GM21360 (cell line): ENCODE results near the gene HSPB8.

Source experiments
- ATAC-seq: cut with Tn5 transposase; IDR thresholded peaks from one replicate; pipeline ENCODE4 v1.9.1; 2021; ENCODE audit warnings: mild to moderate bottlenecking, moderate library complexity; ENCODE audit not compliant: unreplicated experiment

Gene HSPB8

DNA sequence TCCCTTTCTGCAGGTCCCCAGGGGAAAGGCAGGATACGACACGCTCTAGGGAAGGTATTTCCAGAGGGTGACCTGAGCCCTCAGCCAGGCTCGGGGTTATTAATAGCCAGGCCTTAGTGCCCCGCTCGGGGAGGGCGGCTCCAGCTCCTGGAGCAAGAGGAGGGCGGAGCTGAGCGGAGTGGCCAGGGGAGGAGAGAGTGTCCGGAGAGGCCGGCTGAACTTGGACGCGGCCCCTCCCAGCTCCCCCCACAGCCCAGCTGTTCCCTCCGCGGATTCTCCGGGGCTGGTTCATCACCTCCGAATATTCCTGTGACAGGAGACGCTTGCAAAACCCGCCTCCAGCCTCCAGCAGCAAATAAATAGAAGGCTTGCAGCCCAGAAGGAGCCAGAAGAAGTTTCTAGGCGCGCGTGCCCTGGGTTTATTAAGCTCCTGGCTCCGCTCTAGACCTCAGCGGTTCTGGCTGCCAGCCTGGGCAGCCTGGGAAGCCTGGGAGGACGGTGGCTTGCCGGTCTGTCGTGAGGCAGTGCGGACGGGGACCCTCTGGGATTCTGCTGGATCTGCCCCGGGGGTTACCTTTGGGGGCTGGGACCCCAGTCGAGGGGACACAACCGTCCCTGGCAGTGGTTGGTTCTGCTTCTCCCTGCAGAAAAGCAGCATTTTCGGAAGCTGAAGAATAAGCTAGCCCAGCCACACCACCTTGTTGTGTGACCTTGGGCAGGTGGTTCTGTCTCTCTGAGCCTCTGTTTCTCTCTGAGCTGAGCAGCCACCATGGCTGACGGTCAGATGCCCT is at the start of gene HSPB8:
Gene HSPB8 (plus strand): TSS at position 388 of the 791 bp plus-strand sequence. CDS start 382 bp downstream, at position 770.
- no peak for ATAC-seq

DNA sequence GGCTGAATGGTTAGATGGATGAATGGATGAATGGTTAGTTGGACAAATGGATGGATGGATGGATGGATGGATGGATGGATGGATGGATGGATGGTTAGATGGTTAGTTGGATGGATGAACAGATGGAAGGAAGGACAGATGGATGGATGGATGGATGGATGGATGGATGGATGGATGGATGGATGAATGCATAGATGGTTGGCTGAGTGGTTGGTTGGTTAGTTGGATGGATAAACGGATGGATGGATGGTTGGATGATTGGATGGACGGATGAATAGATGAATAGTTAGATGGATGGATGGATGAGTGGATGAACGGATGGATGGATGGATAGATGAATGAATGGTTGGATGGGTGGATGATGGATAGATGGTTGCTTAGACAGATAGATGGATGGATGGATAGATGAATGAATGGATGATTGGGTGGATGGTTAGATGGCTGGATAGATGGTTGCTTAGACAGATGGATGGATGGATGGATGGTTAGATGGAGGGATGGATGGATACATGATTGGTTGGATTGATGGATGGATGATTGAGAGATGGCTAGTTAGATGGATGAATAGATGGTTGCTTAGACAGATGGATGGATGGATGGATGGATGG is 48.8 kb upstream of the HSPB8 start:
- ATAC-seq, result no peak

DNA sequence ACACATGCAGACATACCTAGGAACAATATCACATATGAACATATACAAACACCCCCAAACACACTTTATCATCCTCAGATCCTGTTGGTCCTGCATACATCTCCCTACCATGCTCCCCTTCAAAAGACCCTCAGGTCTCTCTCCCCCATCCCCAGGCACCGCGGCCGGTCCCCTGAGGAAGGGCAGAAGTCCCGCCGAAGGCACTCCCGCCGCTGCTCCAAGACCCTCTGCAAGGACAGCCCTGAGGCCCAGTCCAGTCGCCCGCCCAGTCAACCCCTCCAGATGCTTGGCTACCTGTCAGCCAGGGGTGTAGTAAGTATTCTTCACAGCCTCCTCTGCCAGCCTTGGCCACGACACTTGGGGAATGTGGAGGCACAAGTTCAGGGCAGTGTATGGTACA is 48.2 kb upstream of the HSPB8 start:
- no peak for ATAC-seq

- ATAC-seq, result no peak
These were observed 44.3 kb upstream of the HSPB8 start for GRCh38 chr12:119134284-119135072.

DNA sequence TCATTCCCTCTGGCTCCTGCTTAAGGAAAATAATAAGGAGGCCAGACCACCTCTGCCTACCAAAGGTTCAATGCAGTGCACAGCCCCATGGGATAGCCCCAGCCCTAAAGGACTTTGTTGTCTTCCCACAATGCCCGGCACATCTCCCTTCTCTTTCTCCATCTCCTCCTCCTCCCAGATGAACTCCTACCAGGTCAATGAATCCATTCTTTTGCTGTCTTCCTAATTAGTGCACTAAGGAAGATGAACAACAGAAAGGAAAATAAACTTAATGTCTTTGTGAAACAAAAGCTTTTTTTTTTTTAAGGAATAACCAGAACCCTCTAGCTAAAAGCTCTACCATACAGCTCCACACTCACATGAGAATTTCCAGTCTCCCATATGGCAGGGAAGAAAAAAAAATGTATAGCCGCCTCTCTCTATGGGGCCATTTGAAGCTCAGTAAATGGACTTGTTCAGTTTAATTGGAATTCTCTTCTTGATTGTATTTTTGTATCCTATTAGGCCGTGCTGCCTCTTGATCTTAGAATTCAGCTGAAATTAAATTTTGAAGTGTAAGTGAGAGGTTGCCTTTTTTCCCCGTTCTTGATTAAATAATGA is 41.8 kb upstream of the HSPB8 start:
- ATAC-seq, result no peak

- ATAC-seq, result no peak
These were observed 39.3 kb upstream of the HSPB8 start for GRCh38 chr12:119139448-119139847.

DNA sequence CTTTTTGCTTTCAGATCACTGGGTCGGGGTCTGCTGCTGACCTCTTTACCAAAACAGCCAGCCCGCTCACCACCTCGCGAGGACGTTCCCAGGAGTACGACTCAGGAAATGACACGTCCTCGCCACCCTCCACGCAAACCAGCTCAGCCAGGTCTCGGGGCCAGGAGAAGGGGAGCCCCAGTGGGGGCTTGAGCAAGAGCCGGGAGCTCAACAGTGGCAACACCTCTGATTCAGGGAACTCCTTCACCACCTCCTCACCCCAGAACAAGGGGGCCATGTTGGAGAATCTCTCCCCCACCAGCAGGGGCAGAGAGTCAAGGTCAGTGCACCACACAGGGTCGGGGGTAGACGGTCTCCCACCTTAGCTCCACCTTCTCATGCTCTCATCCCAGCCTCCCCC is 33.4 kb upstream of the HSPB8 start:
- no peak for ATAC-seq

DNA sequence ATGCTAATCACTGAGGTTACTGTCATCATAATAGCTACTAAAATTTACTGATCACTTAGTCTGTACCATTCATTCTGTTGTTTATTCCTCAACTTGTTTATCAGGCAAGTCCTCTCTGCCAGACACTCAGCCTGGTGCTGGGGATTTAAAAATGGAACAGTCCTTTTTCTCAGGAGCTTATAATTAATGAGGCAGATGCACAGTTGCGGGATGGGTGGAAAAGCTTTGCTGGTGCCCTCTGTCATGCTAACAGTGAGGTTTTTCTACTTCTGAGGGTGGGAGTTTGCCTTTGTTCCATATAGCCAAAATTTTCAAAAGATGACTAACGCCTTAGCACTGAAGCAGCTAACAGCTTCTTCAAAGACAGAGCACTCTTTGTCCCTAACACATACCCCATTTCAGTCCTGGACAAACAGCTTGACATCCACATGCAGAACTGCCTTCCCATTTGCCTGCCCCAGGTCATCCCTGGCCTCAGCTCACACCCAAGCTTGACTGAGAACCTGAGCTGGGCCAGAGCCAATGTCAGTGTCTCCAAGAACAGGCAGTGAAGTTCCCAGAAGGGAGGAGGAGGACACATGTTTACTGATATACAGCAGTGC is 30.8 kb upstream of the HSPB8 start:
- no peak for ATAC-seq

DNA sequence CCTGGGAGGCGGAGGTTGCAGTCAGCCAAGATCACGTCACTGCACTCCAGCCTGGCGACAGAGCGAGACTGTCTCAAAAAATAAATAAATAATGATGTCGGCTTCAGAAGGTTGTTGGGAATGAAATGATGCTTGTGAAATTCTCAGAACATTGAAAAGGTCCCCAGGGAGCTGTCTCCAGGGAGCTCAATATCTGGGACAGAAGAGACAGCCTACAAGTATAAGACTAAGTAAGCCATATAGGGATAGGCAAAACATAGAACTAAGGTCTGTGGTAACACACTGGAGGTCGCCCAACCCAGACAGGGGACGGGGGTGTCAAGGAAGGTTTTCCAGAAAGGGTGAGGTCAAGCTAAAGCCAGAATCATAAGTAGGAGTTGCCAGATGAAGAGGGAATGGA is 29.5 kb upstream of the HSPB8 start:
- no peak for ATAC-seq

- no peak for ATAC-seq
These were observed 27.2 kb upstream of the HSPB8 start for GRCh38 chr12:119151445-119152026.

GRCh38 chr12:119153477-119154434 is 25.0 kb upstream of the HSPB8 start:
- no peak for ATAC-seq

- ATAC-seq, result no peak
These were observed 24.3 kb upstream of the HSPB8 start for GRCh38 chr12:119154435-119154818.

- no peak for ATAC-seq
These were observed 22.2 kb upstream of the HSPB8 start for GRCh38 chr12:119156401-119157044.

- ATAC-seq, result no peak
These were observed 21.2 kb upstream of the HSPB8 start for GRCh38 chr12:119157528-119157927.

GRCh38 chr12:119157978-119158377 is 20.8 kb upstream of the HSPB8 start:
- no peak for ATAC-seq

DNA sequence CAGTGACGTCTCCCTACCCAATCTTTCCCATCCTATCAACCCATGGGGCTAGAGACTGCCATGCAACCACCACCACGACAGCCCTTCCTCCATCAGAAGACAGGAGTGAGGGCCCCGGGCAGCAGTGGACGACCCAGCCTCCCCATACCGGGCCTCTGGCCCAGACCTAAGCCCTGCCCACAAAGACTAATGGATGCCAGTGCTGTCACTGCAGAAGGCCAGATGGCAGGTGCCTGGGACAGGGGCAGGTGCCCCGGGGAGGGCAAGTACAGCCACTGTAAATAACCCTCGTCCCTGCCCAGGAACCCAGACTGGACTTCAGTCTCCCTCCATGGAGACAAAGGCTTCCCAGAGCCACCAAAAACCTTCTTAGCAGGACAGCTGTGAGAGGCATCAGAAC is 20.3 kb upstream of the HSPB8 start:
- ATAC-seq, result no peak

DNA sequence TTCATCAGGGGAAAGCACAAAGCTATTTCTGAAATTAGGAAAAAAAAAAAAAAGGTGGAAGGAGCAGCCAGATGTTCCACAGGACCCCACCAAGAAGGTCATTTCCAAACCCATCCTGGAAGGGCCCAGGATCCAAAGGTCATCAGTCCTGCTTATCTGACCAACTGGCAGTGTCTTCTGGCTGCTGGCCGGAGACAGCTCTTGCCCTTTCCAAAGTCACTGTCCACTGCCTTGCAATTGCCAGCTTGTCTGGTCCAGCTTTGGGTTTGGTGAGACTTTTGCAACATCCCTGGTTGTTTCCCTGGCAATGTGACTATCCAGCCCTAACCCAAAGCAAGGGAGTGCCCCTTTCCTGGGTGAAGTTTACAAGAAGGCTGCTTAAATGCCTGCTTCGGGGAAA is 18.9 kb upstream of the HSPB8 start:
- no peak for ATAC-seq

- no peak for ATAC-seq
These were observed 10.8 kb upstream of the HSPB8 start for GRCh38 chr12:119167902-119168301.

DNA sequence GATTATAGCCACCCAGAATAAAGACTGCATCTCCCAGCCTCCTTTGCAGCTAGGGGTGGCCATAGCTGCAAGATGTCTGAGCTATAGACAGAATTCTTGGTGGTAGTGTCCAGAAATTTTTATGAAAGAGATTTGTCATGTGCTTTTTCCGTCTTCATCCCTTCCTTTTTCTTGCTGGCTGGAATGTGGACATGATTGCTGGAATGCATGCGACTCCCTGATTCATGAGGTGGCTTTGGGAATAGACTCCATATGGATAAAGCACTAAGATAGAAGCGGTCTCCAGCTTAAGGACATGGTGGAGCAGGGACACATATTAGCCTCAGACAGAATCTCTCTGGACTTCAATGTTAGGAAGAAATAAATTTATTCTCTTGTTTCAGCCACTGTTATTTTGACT is 10.0 kb upstream of the HSPB8 start:
- no peak for ATAC-seq
